Gastrocnemius medialis (tissue), 4 donors: Measurements from ENCODE around the gene SPINDOC. TPM values are rescaled to one million over a fixed set of nuclear protein-coding genes. Genes with fewer than 3 reads are reported as not detected.

ENCODE experiments used
- ATAC-seq, 2 donors: fragments of 150-250 bp; one replicate each; pipeline ENCODE4 v1.9.1; 2016
- DNase-seq, 2 donors: peaks; one replicate each; pipeline ENCODE4 v3.0.0-alpha.2; 2019
- H3K27ac ChIP-seq, 4 donors: fragments of 200-600 bp; sonication (generic); 1 replicate in 1 of 4; 2 replicates in 3 of 4; pipeline ENCODE4 v1.5.1; 2016 to 2018; ENCODE audit warnings: mild to moderate bottlenecking in 2 of 4, moderate library complexity in 1 of 4
- H3K27me3 ChIP-seq, 3 donors: fragments of 200-600 bp; sonication (generic) in 2 of 3; 1 replicate in 1 of 3; 2 replicates in 2 of 3; pipeline versions ENCODE4 v1.5.1 to v1.6.0; 2016 to 2019; ENCODE audit warnings: mild to moderate bottlenecking in 1 of 3, moderate library complexity in 1 of 3
- H3K36me3 ChIP-seq, 2 donors: fragments of 200-600 bp; sonication (generic) in 1 of 2; one replicate each; pipeline ENCODE4 v1.5.1; 2017 to 2018
- H3K4me1 ChIP-seq, 2 donors: fragments of 200-600 bp; sonication (generic) in 1 of 2; one replicate each; pipeline ENCODE4 v1.5.1; 2016 to 2017; ENCODE audit warnings: mild to moderate bottlenecking in 2 of 2
- H3K4me3 ChIP-seq, 4 donors: fragments of 200-600 bp; sonication (generic) in 3 of 4; 1 replicate in 1 of 4; 2 replicates in 3 of 4; pipeline ENCODE4 v1.5.1; 2016 to 2019; ENCODE audit warnings: mild to moderate bottlenecking in 2 of 4
- H3K9me3 ChIP-seq, 3 donors: fragments of 200-600 bp; sonication (generic) in 2 of 3; 1 replicate in 1 of 3; 2 replicates in 2 of 3; pipeline ENCODE4 v1.5.1; 2016 to 2019
- POLR2A ChIP-seq, 2 donors: fragments of 450-650 bp; IDR thresholded peaks; one replicate each; pipeline ENCODE4 v1.6.1; 2017; ENCODE audit warnings: antibody characterized with exemption in 2 of 2, mild to moderate bottlenecking in 2 of 2, moderate library complexity in 2 of 2
- in situ Hi-C, 4 donors: fragments of 200-750 bp; cut with MboI; loops; one replicate each; pipeline versions ENCODE4 v1.15.0 to v1.8.0; 2017; ENCODE audit warnings: low sequenced_read_pairs in 4 of 4
- intact Hi-C: fragments of 100-400 bp; cut with DNase I; formaldehyde crosslinking; loops from one replicate; pipeline ENCODE4 v1.15.1; 2023; ENCODE audit warnings: low total_unique reads
- total RNA-seq, 4 donors: library from RNA; depleted of rRNA; stranded (reverse); fragments of >200 nt; gene quantifications; one replicate each; pipeline versions ENCODE4 v1.1.0 to v1.2.3, GENCODE V29; 2016
- TF ChIP-seq, protein P1 (sequence below), 5 experiments: fragments of 450-650 bp in 3 of 5; fragments of 200-600 bp in 2 of 5; sonication (generic) in 2 of 5; IDR thresholded peaks in 4 of 5; conservative IDR thresholded peaks in 1 of 5; 1 replicate in 4 of 5; 2 replicates in 1 of 5; pipeline ENCODE4 v1.5.1; 2016 to 2019; ENCODE audit warnings: antibody characterized with exemption in 5 of 5, mild to moderate bottlenecking in 3 of 5, moderate library complexity in 3 of 5

The SPINDOC gene
- total RNA-seq, 4 donors from 2014 or later = 2.7 to 6.3 (median 3.5) TPM

DNA sequence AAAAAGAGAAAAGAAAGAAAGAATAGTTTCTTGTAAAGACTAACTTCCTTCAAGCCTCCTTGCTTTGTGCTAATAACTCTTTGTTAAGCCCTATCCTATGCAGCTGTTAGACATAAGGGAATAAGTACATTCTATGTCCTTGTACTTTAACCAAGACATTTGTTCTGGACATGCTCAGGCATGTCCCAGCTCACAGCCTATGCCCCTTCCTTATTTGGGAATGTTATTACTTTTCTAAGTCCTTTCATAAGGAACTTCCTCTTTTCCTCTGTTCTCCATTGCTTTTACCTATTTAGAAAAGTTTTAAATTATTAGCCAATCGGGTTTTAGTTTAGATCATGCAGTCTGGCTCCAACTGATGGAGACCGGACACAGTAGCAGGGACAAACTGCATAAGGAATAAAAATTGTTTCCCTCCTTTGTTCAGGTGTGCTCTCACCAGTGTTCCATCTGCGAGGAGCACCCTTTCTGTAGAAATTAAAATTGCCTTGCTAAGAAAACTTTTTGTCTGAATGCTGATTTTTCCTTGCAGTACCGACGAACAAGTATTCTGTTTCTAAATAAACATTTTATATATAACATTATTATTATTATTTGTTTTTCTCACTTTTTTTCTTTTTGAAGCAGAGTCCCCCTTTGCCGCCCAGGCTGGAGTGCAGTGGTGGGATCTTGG lies 21.6 kb upstream of the SPINDOC start:
- H3K9me3 ChIP-seq = peaks cover 0 to 7% (median 0%) of the 10 kb centered on the region in 3 donors
- in situ Hi-C loops (no loop called here), intact Hi-C loops (no loop called here)
- no peaks in the 10 kb centered on the region for H3K36me3 ChIP-seq
- TF ChIP-seq, protein P1, sequence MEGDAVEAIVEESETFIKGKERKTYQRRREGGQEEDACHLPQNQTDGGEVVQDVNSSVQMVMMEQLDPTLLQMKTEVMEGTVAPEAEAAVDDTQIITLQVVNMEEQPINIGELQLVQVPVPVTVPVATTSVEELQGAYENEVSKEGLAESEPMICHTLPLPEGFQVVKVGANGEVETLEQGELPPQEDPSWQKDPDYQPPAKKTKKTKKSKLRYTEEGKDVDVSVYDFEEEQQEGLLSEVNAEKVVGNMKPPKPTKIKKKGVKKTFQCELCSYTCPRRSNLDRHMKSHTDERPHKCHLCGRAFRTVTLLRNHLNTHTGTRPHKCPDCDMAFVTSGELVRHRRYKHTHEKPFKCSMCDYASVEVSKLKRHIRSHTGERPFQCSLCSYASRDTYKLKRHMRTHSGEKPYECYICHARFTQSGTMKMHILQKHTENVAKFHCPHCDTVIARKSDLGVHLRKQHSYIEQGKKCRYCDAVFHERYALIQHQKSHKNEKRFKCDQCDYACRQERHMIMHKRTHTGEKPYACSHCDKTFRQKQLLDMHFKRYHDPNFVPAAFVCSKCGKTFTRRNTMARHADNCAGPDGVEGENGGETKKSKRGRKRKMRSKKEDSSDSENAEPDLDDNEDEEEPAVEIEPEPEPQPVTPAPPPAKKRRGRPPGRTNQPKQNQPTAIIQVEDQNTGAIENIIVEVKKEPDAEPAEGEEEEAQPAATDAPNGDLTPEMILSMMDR (IDR thresholded peaks at IDR 0.05 in 4 of 5, conservative IDR thresholded peaks at IDR 0.05 in 1 of 5) = no peak
- no peak for TF ChIP-seq POLR2A (IDR thresholded peaks at IDR 0.05)
- no peak overlapping the region for H3K27ac ChIP-seq
- H3K4me1 ChIP-seq = no peaks in the 10 kb centered on the region
- no peak for ATAC-seq
- DNase-seq = no peak
- H3K4me3 ChIP-seq = no peak overlapping the region
- H3K27me3 ChIP-seq = no peaks in the 10 kb centered on the region

DNA sequence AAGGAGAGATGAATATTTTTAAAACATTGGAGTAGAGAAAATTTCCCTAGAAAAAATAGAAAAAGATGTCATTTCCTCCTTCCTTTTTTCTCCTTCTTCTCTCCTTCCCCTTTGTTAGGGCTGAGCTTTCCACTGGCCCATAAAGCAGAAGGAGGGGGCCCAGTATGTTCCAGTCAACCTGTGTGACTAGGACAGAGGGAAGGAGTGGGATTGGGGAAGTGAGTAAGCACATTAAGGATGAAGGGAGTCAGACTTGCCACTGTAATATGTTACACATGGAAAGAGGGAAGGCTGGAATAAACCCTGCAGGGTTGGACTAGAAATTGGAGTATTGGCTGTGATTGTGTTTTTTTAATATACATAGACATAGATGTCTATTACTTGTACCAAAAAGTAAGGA lies 20.1 kb upstream of the SPINDOC start:
- ATAC-seq (no peak), DNase-seq (no peak)
- no peaks in the 10 kb centered on the region for H3K4me1 ChIP-seq
- intact Hi-C loops = no loop called here
- no peak for TF ChIP-seq POLR2A (IDR thresholded peaks at IDR 0.05)
- TF ChIP-seq, protein P1 (IDR thresholded peaks at IDR 0.05 in 4 of 5, conservative IDR thresholded peaks at IDR 0.05 in 1 of 5) = no peak
- H3K27ac ChIP-seq = no peak overlapping the region
- in situ Hi-C loops = no loop called here
- no peaks in the 10 kb centered on the region for H3K36me3 ChIP-seq
- H3K9me3 ChIP-seq = peaks cover 0 to 7% (median 0%) of the 10 kb centered on the region in 3 donors
- H3K4me3 ChIP-seq = no peak overlapping the region
- no peaks in the 10 kb centered on the region for H3K27me3 ChIP-seq

DNA sequence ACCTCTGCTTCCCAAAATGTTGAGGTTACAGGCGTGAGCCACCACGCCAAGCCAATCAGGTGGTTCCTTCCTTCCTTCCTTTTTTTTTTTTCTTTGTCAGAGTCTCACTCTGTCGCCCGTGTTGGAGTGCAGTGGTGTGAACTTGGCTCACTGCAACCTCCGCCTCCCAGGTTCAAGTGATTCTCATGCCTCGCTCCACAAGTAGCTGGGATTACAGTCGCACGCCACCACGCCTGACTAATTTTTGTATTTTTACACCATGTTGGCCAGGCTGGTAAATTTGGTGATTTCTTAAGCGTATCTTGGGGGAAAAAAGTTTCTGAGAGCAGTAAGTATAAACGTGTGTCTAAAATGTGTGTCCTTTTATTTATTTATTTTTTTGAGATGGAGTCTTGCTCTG lies 18.2 kb upstream of the SPINDOC start:
- Histone ChIP-seq H3K4me1 (no peaks in the 10 kb centered on the region), H3K27ac (no peak overlapping the region), H3K4me3 (no peak overlapping the region), H3K36me3 (no peaks in the 10 kb centered on the region), H3K27me3 (peaks cover 0 to 3% (median 0%) of the 10 kb centered on the region in 3 donors), H3K9me3 (peaks cover 0 to 7% (median 0%) of the 10 kb centered on the region in 3 donors)
- intact Hi-C loops (no loop called here), in situ Hi-C loops (no loop called here)
- TF ChIP-seq POLR2A (IDR thresholded peaks at IDR 0.05) = no peak
- TF ChIP-seq, protein P1 (IDR thresholded peaks at IDR 0.05 in 4 of 5, conservative IDR thresholded peaks at IDR 0.05 in 1 of 5) = no peak
- DNase-seq = no peak
- ATAC-seq = no peak

DNA sequence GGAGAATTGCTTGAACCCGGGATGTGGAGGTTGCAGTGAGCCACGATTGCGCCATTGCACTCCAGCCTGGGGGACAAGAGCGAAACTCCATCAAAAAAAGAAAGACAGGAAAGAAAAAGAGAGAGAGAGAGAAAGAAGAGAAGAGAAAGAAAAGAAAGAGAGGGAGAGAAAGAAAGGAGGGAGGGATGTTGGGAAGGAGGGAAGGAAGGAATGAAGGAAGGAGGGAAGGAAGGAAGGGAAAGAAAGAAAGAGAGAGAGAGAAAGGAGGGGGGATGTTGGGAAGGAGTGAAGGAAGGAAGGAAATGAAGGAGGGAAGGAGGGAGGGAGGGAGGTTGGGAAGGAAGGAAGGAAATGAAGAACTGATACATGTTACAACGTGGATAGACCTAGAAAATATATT lies 12.3 kb upstream of the SPINDOC start:
- ATAC-seq = no peak
- intact Hi-C loops = no loop called here

More for the DNA sequence above, 12.3 kb upstream of the SPINDOC start:
- Histone ChIP-seq H3K9me3 (no peaks in the 10 kb centered on the region), H3K4me1 (peaks cover 0 to 2% of the 10 kb centered on the region in 2 donors), H3K27me3 (peaks cover 0 to 3% (median 0%) of the 10 kb centered on the region in 3 donors), H3K36me3 (no peaks in the 10 kb centered on the region), H3K27ac (no peak overlapping the region), H3K4me3 (no peak overlapping the region)
- DNase-seq = no peak
- no peak for TF ChIP-seq POLR2A (IDR thresholded peaks at IDR 0.05)
- TF ChIP-seq, protein P1 (IDR thresholded peaks at IDR 0.05 in 4 of 5, conservative IDR thresholded peaks at IDR 0.05 in 1 of 5) = no peak
- in situ Hi-C loops = no loop called here
